ENCODE data around the gene CNOT6L.

CNOT6L gene

DNA sequence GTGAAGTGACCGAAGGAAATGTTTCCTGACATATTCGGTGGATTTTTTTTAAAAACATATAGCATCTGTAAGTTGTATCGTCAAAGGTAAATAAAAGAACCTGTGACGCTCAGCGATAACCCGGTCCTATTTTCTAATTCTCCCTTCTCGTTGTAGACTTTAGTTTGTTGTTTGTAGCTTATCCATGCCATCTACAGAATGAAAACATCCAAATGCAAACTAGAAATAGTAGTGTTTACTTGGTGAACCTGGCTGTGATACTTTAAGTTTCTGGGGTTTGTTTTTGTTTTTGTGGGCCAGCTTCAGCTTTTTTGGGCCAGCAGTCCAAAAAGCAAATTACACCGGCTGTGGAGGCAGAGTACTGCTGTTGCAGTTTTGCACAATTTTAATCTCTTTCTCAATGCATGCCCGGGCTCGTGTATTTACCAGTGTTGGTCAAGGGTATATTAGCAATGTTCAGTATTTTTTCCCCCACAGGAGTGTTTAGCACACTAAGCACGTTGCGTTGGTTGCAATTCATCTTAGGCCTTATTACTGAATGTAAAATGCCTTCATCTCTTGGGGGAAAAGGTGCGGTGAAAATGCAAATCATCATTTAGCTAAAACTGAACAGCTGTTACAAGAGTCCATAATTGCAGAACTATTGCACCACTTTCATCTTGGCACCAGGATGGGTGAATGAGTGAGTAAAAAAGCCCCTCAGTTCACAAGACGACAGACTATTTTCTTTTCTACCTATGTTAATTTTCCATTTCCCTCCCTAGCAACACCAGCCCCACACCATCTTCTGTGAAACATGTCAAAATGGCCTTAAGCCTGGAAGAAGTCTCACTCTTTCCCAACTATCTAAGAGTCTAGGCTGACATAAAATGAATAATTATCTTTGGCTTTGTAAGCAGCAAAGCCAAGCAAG, 1.7 kb upstream of the CNOT6L start:
- DNase-seq (ENCODE audit: low read depth), result peak; percentile 4

DNA sequence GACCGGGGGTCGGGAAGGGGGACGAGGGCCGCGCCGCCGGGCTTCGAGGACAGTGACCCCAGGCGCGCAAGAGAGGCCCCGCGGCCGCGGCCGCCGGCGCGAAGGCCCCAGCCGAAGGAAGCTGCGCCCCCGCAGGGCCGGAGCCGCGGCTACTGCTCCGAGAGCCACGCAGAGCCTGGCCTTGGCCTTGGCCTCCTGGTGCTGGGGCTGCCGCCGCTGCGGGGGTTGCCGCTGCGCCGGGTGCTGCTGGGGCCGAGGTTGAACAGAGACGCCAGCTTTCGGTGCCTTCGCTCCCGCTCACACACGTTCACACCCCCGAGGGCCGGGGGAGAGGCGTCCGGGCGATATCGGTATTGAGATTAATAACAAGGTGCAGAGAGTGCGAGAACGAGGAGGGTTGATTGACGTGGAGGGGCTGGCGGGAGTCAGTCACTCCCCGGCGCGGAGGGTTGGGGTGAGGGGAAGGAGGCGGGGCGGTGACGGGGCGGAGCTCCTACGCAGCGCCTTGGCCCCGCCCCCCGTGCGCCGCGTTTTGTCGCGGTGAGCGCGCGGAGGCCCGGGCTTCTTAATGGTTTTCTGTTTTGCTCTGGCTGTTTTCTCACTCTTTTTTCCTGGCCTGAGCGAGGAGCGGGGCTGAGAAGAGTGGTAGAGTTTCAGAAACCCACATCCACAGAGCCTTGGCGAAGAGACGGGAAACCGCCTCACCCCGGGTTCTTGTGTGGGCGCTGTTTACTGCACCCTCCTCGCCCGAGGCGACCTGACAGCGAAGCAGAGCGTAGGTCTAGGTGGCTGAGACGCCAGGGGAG, 878 bp upstream of the CNOT6L start:
- peak; percentile 72 for DNase-seq (ENCODE audit: low read depth)

DNA sequence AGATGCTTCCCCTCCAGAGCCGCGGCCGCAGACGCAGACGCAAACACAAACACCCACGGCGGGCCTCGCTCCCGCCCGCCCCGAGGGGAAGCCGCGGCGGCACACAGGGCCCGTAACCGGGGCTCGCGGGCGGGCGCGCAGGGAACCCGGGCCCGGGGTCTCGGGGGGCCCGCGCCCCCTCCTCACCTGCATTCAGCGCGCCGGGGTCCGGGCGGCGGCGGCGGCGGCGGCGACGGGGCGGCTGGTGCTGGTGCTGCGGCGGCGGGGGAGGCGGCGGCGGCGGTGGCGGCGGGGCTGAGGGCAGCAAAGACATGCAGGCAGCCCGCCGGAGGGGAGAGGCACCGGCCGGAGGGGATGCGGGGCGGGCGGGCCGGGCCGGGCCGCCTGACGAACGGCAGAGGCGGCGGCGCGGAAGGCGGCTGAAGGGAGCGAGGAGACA, 255 bp upstream of the CNOT6L start:
- DNase-seq (ENCODE audit: low read depth), result no peak

DNA sequence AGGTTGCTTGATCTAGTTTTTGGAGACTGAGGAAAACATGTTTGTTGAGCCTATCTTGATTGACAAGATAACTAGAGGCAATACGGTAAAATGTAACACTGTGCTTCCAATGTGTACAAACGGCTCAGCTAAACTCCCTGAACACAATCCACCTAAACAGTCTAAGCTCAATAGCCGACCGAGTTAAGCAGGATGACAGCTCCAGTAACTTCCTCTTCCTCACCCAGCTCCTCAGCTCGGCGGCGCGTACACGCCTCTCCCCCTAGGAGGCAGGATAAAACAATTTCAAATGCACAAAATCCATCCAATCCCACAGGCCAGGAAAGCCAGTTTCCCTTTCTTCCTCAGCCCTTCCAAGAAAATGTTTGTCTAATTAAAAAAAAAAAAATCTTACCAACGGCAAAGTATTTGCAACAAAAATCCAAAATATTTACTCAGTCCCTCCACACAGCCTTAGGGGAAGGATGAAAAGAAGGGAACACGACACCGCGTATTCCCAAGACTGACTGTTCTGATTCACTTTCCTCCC, 1.0 kb downstream of the CNOT6L start:
- peak; percentile 81 for DNase-seq (ENCODE audit: low read depth)

DNA sequence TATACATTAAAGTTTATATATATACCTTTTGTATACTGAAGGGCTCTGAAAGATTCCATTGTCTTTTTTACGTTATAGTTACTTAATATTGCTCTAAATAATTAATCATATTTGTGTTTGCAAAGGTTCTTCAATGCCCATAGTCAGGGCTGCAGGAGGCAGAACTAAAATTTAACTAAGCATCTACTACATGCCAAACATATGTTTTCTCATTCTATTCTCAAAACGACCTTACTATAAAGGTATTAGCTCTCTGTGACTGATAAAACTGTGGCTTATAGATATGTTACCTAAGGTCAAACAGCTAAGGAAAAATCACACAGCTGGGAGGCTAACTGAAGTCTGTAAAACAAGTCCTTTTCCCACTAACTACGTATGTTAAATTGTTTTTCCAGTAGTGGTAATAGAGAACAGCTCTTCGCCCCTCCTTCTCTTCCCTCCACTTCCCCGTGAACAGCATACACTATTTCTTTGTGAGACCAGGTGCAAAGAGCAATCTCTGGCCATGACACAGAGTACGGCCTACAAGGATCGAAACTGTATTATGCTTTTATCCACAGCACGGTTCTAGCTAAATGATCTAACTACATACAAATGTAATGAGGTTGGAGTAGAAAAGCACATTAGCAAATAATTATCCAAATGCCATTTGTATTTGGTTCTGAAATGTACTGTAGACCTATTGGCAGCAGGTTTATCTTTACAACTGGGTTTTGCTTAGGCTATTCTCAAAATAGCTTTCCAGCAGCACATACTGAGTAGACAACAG, 1.7 kb downstream of the CNOT6L start:
- peak; percentile 7 for DNase-seq (ENCODE audit: low read depth)

DNA sequence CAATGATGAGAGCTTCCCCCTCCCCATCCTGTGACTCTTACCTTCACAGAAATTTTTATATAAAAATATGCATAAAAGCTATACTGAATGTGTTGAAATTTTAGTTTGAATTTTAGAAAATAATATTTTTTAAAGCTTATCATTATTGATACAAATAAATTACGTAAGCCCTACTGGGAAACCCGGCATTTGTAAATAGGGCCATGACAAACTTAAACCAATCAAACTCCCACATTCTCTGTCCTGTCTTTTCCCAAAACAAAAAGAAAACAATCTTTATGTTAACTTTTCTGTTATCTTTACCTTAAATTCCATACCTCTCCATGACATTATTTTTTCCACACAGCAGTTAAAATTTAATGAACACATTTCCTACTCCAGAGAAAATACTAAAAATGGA, 2.6 kb downstream of the CNOT6L start:
- no peak for DNase-seq (ENCODE audit: low read depth)

DNA sequence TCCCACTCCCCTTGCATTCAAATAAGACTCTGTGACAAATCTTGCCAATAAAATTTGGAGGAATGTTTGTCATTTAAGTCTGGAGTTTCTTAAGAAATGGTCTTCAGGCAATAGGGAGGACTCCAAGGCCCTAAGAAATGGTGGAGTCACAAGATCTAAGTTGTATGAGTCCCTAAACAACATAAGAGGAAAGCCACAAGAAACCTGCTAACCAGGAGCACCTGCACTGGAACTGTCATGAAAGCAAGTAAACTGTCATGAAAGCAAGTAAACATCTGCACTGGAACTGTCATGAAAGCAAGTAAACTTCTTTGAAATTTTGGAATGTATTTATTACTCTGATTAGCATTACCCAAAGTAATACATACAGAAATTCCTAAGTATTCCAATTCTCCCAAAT, 3.5 kb downstream of the CNOT6L start:
- DNase-seq (ENCODE audit: low read depth), result no peak

DNA sequence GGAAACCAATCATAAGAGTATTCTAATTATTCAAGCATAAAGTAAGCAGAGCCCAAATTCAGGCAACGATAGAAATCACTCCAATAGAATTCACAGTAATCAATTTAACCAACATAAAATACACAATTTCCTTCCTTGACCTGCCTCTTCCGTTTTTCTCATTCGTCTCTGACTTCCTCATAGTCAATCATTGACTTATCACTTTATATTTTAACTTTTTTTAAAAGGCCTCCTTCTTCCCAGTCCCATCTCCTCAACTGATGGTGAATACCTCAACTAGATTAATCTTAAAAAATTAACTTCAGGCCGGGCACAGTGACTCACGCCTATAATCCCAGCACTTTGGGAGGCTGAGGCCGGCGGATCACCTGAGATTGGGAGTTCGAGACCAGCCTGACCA, 13.3 kb downstream of the CNOT6L start:
- DNase-seq (ENCODE audit: low read depth), result no peak

DNA sequence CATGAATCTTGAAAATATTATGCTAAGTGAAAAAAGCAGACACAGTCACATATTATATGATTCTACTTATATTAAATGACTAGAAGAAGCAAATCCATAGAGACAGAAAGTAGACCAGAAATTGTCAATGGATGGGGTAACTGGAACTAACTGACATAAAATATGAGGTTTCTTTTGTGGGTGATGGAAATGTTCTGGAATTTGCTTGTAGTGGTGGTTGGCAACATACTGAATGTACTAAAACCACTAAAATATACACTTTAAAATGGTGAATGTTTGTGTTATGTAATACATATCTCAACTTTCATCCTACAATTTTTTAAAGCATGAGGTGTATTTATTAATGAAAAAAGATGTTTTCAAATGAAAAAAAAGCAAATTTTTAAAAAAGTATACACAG, 14.7 kb downstream of the CNOT6L start:
- no peak for DNase-seq (ENCODE audit: low read depth)

DNA sequence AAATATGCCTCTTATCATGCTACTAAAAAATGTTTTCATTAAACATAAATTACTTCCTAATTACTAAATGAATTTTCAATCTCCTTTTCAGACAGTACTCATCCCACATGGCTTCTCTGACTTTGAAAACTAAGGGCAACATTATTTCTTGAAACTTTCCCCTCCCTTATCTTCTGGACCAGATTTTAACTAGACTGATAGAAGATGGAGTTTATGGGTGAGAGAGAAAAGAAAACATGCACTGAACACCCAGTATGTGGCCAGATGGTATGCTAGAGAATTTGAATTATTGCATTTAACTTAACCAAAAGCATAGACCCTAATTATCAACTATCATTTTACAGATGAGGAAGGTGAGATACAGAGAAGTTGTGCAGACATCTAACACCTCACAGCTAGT, 16.8 kb downstream of the CNOT6L start:
- no peak for DNase-seq (ENCODE audit: low read depth)

DNA sequence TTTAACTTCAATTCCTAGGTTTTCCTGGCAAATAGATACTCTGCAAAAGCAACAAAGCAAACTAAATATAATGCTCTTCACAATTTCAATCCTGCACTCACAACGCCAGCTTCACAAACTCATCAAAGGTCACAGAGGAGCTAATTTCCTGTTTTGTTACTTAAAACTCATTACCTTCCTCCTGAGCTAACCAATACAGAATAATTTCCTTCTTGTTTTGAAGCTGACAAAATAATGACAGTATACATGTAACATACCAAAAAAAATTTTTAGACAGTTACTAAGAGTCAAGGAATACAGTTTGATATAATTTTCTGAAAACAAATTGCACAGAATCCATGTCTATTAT, 17.9 kb downstream of the CNOT6L start:
- DNase-seq (ENCODE audit: low read depth), result no peak

DNA sequence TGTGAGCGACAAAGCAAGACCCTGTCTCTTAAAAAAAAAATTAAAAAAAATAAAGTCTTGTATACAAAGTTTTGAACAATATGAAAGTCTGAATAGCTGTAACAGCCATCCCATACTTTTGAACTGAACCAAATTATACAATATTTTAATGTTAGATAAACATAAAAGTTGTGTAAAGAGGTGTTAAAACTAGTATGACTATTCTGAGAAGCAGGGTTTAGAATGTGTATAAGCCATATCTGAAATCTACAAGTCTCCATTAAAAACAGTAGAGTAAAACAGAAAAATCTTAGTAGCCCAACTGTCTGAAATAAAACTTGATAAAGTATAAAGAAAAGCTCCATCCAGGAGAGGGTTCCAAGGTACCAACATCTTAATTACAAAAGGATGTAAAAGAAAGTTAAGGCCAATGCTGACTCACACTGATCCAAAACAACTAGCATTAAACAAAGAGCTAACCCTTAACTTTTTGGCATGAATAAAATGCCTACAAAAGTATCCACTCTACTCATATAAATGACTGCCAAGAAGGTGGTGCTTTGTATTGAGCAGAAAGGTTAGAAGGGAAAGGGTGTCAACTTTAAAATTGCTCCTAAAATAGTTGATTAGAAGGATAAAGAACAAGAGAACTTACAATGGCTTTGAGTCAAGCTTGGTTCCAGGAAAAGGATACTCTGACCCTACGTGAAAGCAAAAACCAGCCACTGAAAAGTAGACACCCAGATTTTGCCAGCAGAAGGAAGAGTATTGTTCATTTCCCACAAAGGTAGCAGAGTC, 18.5 kb downstream of the CNOT6L start:
- DNase-seq (ENCODE audit: low read depth), result no peak

DNA sequence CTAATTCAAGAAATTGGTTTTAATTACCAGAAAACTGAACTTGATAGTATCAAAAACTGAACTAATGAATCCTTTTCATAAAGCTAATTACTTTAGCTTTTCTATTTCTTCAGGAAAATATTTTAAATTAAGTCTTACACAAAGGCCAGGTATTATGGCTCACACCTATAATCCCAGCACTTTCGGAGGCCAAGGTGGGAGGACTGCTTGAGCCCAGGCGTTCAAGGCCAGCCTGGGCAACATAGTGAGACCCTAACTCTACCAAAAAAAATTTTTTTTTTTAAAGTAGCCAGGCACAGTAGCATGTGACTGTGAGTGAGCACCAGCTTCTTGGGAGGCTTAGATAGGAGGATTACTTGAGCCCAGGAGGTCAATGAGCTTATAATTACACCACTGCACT, 19.1 kb downstream of the CNOT6L start:
- no peak for DNase-seq (ENCODE audit: low read depth)

DNA sequence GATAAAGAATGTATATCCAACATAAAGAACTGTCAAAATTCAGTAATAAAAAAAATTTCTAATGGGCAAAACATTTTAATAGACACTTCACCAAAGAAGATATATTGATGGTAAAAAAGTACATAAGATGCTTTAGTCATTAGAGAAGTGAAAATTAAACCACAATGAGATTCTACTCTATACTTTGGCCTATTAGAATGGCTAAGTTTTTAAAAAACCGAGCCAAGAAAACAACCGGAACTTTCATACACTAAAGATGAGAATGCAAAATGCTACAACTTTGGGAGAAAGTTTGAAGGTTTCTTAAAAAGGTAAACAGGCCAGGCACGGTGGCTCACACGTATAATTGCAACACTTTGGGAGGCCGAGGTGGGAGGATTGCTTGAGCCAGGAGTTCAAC, 20.8 kb downstream of the CNOT6L start:
- no peak for DNase-seq (ENCODE audit: low read depth)

DNA sequence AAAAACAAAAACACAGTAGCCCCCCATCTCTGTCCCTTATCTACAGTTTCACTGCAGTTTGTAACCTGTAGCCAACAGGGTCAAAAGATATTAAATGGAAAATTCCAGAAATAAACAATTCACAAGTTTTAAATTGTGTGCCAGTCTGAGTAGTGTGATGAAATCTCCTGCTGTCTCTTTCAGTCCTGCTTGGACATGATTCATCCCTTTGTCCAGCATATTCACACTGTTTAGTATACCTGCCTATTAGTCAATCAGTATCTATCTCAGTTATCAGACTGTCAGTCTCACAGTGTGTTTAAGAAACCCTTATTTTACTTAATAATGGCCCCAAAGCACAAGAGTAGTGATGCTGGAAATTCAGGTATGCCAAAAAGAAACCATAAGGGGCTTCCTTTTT, 21.9 kb downstream of the CNOT6L start:
- DNase-seq (ENCODE audit: low read depth), result no peak

DNA sequence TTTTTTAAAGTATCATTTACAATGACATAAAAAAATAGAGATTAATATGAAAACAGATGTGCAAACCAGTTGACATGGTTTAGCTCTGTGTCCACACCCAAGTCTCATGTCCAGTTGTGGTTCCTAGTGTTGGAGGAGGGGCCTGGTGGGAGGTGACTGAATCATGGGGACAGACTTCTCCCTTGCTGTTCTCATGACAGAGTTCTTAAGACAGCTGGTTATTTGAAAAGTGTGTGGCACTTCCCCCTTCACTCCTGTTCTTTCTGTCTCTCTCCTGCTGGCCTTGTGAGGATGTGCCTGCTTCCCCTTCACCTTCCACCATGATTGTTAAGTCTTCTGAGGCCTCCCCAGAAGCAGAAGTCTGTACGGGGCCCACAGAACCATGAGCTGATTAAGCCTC, 23.8 kb downstream of the CNOT6L start:
- DNase-seq (ENCODE audit: low read depth), result no peak

DNA sequence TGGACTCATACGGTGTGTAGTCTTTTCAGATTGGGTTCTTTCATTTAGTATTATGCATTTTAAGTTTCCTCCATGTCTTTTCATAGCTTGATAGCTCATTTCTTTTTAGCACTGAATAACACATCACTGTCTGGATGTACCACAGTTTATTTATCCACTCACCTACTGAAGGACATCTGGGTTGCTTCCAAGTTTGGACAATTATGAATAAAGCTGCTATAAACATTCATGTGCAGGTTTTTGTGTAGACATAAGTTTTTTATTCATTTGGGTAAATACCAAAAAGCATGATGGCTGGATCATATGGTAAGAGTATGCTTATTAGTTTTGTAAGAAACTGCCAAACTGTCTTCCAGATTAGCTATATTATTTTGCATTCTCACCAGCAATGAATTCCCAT, 29.0 kb downstream of the CNOT6L start:
- DNase-seq (ENCODE audit: low read depth), result no peak

DNA sequence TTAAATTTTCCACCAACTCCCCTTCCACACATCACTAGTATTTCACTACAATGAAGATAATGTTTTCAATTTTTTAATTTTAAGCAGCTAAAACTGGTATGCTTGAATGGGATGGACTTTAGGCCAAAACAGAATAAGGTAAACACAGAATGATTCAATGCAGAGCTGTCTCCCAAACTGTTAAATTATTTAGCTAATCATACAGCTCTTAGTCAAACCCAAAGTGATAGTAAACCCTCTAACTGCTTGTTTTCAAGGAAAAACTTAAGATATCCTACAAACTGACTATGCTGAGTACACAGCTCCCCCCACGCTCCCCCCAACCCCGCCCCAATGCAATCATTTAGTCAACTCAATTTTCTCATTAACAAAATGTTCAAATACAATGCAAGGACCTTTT, 30.2 kb downstream of the CNOT6L start:
- DNase-seq (ENCODE audit: low read depth), result no peak

DNA sequence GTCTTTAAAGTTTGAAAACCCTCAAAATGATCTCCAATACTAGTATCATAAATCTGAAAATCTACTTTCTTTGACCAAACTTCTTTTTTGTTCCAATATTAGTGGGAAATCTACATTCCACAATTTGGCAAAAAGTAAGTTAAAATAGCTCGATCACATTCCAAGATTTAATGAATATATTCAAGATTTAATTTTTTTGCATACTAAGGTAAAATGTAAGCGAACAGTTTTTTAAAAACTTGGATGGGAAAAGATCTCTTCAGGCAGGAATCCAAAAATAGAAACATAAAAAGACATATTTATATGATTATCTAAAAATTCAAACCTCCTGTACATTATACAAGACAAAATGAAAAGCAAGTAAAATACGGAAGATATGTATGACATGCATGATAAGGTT, 31.2 kb downstream of the CNOT6L start:
- DNase-seq (ENCODE audit: low read depth), result no peak

DNA sequence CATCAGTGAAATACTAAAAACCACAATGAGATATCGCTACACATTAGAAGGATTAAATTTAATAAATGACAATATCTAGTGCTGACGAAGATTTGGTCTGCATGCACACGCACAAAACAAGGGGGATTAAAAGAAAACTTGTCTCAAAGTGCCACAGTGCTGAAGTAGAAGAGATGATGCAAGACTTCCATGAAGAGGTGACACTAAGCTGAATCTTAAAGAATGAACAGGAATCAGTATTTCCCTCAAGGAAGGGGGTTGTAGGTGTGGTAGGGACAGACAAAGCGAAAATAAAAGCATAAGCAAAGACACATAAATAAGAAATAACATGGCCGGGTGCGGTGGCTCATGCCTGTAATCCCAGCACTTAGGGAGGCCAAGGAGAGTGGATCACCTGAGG, 33.5 kb downstream of the CNOT6L start:
- no peak for DNase-seq (ENCODE audit: low read depth)

DNA sequence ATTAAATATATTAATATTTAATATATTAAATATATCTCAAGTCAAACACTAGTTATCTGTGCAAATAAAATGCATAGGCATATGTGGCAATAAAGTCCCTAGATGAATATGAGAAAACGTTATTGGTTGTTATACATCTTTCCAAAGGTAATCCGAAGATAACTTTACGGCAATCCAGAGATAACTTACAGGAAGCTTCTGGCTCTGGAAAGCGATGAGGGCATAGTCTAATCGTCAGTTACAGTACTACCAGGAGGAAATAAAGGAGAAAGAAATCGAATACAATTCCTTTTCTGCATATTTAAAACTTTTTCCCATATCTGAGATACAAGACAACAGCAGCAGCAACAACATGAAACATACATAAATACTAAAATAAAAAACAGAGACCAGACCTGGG, 35.3 kb downstream of the CNOT6L start:
- DNase-seq (ENCODE audit: low read depth), result no peak
